ENCODE data around the gene GTF2F2. TPM values are rescaled to one million over a fixed set of nuclear protein-coding genes. Genes with fewer than 3 reads are reported as not detected.

The GTF2F2 gene
- total and polyA plus RNA-seq, 9 of the 15 experiments (the other 6 are each of a cell fraction or from before 2014, with no cell fraction given): 19.7 to 44.8 (median 32.4) TPM

DNA sequence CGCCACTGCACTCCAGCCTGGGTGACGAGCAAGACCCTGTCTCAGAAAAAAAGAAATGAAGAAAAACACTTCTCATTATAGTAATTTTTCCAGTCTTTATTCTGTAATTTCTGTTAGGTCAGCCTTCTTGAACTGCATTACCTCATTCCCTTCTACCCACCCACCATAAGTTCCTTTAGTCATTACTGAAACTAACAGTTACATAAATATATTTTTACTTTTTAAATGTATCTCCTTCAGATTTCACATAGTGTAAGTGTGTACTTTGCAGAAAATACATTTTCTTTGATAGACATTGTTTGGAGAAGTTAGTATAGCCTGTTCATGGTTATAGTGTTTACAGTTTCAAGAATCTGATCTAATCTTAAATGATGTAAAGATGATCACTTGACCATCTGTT, 112.3 kb downstream of the GTF2F2 start (continued):
- TF ChIP-seq, protein P1, sequence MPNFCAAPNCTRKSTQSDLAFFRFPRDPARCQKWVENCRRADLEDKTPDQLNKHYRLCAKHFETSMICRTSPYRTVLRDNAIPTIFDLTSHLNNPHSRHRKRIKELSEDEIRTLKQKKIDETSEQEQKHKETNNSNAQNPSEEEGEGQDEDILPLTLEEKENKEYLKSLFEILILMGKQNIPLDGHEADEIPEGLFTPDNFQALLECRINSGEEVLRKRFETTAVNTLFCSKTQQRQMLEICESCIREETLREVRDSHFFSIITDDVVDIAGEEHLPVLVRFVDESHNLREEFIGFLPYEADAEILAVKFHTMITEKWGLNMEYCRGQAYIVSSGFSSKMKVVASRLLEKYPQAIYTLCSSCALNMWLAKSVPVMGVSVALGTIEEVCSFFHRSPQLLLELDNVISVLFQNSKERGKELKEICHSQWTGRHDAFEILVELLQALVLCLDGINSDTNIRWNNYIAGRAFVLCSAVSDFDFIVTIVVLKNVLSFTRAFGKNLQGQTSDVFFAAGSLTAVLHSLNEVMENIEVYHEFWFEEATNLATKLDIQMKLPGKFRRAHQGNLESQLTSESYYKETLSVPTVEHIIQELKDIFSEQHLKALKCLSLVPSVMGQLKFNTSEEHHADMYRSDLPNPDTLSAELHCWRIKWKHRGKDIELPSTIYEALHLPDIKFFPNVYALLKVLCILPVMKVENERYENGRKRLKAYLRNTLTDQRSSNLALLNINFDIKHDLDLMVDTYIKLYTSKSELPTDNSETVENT (CRISPR knock-in tag; IDR thresholded peaks at IDR 0.05): no peak

DNA sequence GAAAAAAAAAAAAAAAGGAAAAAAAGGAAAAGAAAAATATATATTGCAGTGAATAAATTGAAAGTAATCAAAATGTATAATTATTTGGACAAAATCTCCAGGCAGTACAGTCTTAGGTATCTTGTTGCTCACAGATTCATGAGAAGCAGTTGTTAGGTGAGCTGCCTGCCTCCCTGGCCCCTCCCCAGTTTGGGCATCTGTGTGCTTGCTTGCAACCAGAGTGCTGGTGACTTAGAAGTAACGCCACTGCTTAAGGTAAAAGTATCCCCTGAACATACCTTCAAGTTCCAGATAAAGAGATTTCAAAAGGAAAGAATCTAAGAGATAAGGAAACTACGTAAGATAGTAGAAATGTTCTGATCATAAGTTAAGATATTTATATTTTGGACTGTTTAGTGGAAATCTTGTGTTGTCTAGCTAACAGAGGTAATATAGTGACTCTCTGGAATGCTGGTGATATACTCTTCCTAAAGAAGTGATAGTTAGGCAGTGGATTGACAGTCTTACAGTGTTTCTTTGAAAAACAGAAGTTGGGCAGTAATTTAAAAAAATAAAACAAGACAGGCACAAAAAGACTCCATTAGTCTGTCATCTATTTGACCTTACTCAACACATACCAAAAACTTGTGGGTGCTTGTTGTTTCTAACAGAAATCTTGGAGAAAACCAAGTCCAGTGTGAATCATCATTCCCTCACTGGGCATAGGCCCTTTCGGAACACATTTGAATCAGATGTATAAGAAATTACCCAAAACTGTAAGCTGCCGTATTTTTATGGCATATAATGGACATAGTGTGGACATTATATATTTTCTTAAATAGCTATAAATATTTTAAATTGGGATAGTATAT, 118.9 kb downstream of the GTF2F2 start:
- no TSS peak for BruUV-seq (replicated peaks)
- Histone ChIP-seq H3K9me1 (ENCODE audit: control insufficient read depth, insufficient read depth, low read length) (no peaks in the 10 kb centered on the region), H3K79me2 (ENCODE audit: control insufficient read depth, insufficient read depth, low read length) (peaks cover 5% of the 10 kb centered on the region; the same call in 2 of the 3 replicates), H3K9me3 (replicated peaks; ENCODE audit: control insufficient read depth, insufficient read depth, low read depth, low read length) (no peaks in the 10 kb centered on the region), H3K4me2 (ENCODE audit: insufficient read depth, low read length) (no peak overlapping the region), H3K9ac (ENCODE audit: insufficient read depth in 1 of 2, low read depth in 2 of 2, low read length in 2 of 2) (no peak overlapping the region), H3K36me3 (ENCODE audit: control insufficient read depth, insufficient read depth, low read length) (no peaks in the 10 kb centered on the region; the same call in 2 of the 3 replicates), H2AFZ (ENCODE audit: low read depth, low read length) (no peak overlapping the region), H3K4me3 (no peak overlapping the region), H4K20me1 (replicated peaks; ENCODE audit: control insufficient read depth, insufficient read depth, low read length) (no peaks in the 10 kb centered on the region), H3K27ac (ENCODE audit: extremely low read depth, low read depth, low read length) (no peak overlapping the region), H3K4me1 (replicated peaks in 1 of 2; ENCODE audit: control insufficient read depth in 2 of 2, insufficient read depth in 2 of 2, low read length in 2 of 2) (peaks cover 0 to 8% of the 10 kb centered on the region in 2 experiments), H3K27me3 (ENCODE audit: control insufficient read depth in 2 of 2, insufficient read depth in 2 of 2, low read length in 2 of 2) (no peaks in the 10 kb centered on the region)
- POLR2A ChIA-PET: interaction anchor here (1.0 kb wide), 1 partner anchor 12 kb away, joined by 3 read pairs; no protein-coding TSS in a partner anchor
- intact Hi-C loops (cut with micrococcal nuclease) (no loop called here), in situ Hi-C loops (cut with MboI) (no loop called here)
- FAIRE-seq (no peak), ATAC-seq (no peak), DNase-seq (ENCODE audit: extremely low read depth in 1 of 4, low spot score in 3 of 4) (no peak)
- CTCF ChIA-PET (ENCODE audit: low intra/inter-chr PET ratio): no interaction called here
- 85% methylated on average over 4 of the region's 4 CpGs for WGBS (ENCODE audit: insufficient coverage, low coverage, missing lambda C conversion rate)
- TF ChIP-seq CEBPB (tag; IDR thresholded peaks at IDR 0.05) (no peak), ZC3H4 (CRISPR knock-in tag; IDR thresholded peaks at IDR 0.05; ENCODE audit: borderline replicate concordance) (no peak), ZKSCAN1 (IDR thresholded peaks at IDR 0.05; ENCODE audit: low read depth, low read length) (no peak), ZNF212 (CRISPR knock-in tag; IDR thresholded peaks at IDR 0.05) (no peak), NR2C1 (IDR thresholded peaks at IDR 0.05) (no peak), NR2C1 (tag; IDR thresholded peaks at IDR 0.05) (no peak), ARID1B (IDR thresholded peaks at IDR 0.05) (no peak), ZNF217 (CRISPR knock-in tag; IDR thresholded peaks at IDR 0.05) (no peak), MEF2D (tag; conservative IDR thresholded peaks at IDR 0.05; ENCODE audit: low read depth) (no peak), ZNF644 (tag; IDR thresholded peaks at IDR 0.05; ENCODE audit: low read depth) (no peak), MAFK (IDR thresholded peaks at IDR 0.05; ENCODE audit: low read length) (no peak), TARDBP (IDR thresholded peaks at IDR 0.05) (no peak), MEF2A (IDR thresholded peaks at IDR 0.05; ENCODE audit: control insufficient read depth, low read depth, low read length) (no peak), NFRKB (IDR thresholded peaks at IDR 0.05; ENCODE audit: low read depth) (no peak), ZKSCAN8 (CRISPR knock-in tag; IDR thresholded peaks at IDR 0.05) (no peak)
- TF ChIP-seq, protein P2, sequence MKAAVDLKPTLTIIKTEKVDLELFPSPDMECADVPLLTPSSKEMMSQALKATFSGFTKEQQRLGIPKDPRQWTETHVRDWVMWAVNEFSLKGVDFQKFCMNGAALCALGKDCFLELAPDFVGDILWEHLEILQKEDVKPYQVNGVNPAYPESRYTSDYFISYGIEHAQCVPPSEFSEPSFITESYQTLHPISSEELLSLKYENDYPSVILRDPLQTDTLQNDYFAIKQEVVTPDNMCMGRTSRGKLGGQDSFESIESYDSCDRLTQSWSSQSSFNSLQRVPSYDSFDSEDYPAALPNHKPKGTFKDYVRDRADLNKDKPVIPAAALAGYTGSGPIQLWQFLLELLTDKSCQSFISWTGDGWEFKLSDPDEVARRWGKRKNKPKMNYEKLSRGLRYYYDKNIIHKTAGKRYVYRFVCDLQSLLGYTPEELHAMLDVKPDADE (conservative IDR thresholded peaks at IDR 0.05; ENCODE audit: control insufficient read depth, low read depth, low read length): no peak
